SK-N-SH treated with all-trans-retinoic acid at 6 μM for 48 hours (cell line): ENCODE results near the gene RAB6A.

Experiments
- ARNTL ChIP-seq: fragments of 450-650 bp; formaldehyde crosslinking; IDR thresholded peaks from 2 replicates; pipeline ENCODE4 v1.5.0; 2020; ENCODE audit warnings: low read depth, mild to moderate bottlenecking, moderate library complexity, borderline replicate concordance
- BACH2 ChIP-seq: fragments of 250-450 bp; sonication (Bioruptor Pico); IDR thresholded peaks from 2 replicates; pipeline ENCODE4 v1.9.0; 2021; ENCODE audit warnings: mild to moderate bottlenecking, borderline replicate concordance
- CSDC2 ChIP-seq: fragments of 250-450 bp; sonication (Bioruptor Pico); IDR thresholded peaks from 2 replicates; pipeline ENCODE4 v1.5.0; 2020; ENCODE audit warnings: mild to moderate bottlenecking, moderate library complexity
- GLIS3 ChIP-seq: fragments of 250-450 bp; sonication (Bioruptor Pico); IDR thresholded peaks from 2 replicates; pipeline ENCODE4 v1.5.0; 2020; ENCODE audit warnings: mild to moderate bottlenecking, moderate library complexity
- RARB ChIP-seq: fragments of 250-450 bp; sonication (Bioruptor Pico); IDR thresholded peaks from 2 replicates; pipeline ENCODE4 v1.8.0; 2021; ENCODE audit warnings: mild to moderate bottlenecking, moderate library complexity
- SNAI2 ChIP-seq: fragments of 250-450 bp; sonication (Bioruptor Pico); IDR thresholded peaks from 2 replicates; pipeline ENCODE4 v1.5.0; 2020; ENCODE audit warnings: mild to moderate bottlenecking, moderate library complexity
- TOX ChIP-seq: fragments of 250-450 bp; sonication (Bioruptor Pico); IDR thresholded peaks from 2 replicates; pipeline ENCODE4 v1.8.0; 2021; ENCODE audit warnings: mild to moderate bottlenecking, moderate library complexity, borderline replicate concordance
- ZFP3 ChIP-seq: fragments of 250-450 bp; sonication (Bioruptor Pico); IDR thresholded peaks from 2 replicates; pipeline ENCODE4 v1.5.0; 2020; ENCODE audit warnings: mild to moderate bottlenecking, moderate library complexity
- ZFP30 ChIP-seq: fragments of 450-650 bp; formaldehyde crosslinking; IDR thresholded peaks from 2 replicates; pipeline ENCODE4 v1.5.0; 2022; ENCODE audit warnings: mild to moderate bottlenecking, moderate library complexity
- ZNF565 ChIP-seq: fragments of 450-650 bp; formaldehyde crosslinking; conservative IDR thresholded peaks from 2 replicates; pipeline ENCODE4 v1.5.0; 2020; ENCODE audit warnings: low read depth, mild to moderate bottlenecking, moderate library complexity
- ZNF8 ChIP-seq: fragments of 450-650 bp; formaldehyde crosslinking; IDR thresholded peaks from 2 replicates; pipeline ENCODE4 v1.5.0; 2020; ENCODE audit warnings: mild to moderate bottlenecking, moderate library complexity
- TF ChIP-seq, protein P1 (sequence below): fragments of 250-450 bp; sonication (Bioruptor Pico); IDR thresholded peaks from 2 replicates; pipeline ENCODE4 v1.5.1; 2021; ENCODE audit warnings: mild to moderate bottlenecking, moderate library complexity
- TF ChIP-seq, protein P2 (sequence below): fragments of 250-450 bp; sonication (Bioruptor Pico); IDR thresholded peaks from 2 replicates; pipeline ENCODE4 v1.8.0; 2021; ENCODE audit warnings: low read depth, mild to moderate bottlenecking, moderate library complexity, borderline replicate concordance

DNA sequence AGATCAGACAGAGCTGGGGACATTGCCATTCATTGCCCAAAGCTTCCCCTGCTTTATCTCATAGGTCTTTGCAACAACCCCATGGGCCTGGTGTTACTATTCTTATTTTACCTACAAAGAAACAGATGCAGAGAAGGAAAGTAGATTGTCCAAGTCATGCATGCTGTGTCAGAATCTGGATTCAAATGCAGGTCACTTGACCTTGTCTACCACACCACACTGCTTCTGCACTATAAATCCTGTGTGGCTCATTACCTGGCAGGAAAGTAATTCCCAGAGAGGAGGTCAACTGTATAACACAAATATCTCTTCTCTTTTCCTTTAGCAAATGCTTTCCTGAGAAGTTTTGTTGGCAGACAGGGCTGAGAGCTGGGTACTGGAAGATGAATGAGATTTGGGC, 96.0 kb downstream of the RAB6A start:
- TF ChIP-seq CSDC2 (CRISPR knock-in tag) (no peak), RARB (CRISPR knock-in tag) (no peak), ZNF8 (CRISPR knock-in tag) (no peak), ZNF565 (CRISPR knock-in tag) (no peak), TOX (CRISPR knock-in tag) (no peak), ZFP30 (CRISPR knock-in tag) (no peak), ZFP3 (CRISPR knock-in tag) (no peak), SNAI2 (CRISPR knock-in tag) (no peak), BACH2 (no peak), ARNTL (no peak), GLIS3 (CRISPR knock-in tag) (no peak)
- TF ChIP-seq, protein P1, sequence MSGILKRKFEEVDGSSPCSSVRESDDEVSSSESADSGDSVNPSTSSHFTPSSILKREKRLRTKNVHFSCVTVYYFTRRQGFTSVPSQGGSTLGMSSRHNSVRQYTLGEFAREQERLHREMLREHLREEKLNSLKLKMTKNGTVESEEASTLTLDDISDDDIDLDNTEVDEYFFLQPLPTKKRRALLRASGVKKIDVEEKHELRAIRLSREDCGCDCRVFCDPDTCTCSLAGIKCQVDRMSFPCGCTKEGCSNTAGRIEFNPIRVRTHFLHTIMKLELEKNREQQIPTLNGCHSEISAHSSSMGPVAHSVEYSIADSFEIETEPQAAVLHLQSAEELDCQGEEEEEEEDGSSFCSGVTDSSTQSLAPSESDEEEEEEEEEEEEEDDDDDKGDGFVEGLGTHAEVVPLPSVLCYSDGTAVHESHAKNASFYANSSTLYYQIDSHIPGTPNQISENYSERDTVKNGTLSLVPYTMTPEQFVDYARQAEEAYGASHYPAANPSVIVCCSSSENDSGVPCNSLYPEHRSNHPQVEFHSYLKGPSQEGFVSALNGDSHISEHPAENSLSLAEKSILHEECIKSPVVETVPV, result no peak
- TF ChIP-seq, protein P2, sequence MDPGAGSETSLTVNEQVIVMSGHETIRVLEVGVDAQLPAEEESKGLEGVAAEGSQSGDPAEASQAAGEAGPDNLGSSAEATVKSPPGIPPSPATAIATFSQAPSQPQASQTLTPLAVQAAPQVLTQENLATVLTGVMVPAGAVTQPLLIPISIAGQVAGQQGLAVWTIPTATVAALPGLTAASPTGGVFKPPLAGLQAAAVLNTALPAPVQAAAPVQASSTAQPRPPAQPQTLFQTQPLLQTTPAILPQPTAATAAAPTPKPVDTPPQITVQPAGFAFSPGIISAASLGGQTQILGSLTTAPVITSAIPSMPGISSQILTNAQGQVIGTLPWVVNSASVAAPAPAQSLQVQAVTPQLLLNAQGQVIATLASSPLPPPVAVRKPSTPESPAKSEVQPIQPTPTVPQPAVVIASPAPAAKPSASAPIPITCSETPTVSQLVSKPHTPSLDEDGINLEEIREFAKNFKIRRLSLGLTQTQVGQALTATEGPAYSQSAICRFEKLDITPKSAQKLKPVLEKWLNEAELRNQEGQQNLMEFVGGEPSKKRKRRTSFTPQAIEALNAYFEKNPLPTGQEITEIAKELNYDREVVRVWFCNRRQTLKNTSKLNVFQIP, result no peak
